Calu3 (cell line): ENCODE results near the gene RBM47. TPM values are rescaled to one million over a fixed set of nuclear protein-coding genes. Genes with fewer than 3 reads are reported as not detected.
"Not testable (repeated sequence)": the region's sequence is repeated elsewhere in the genome, so short reads cannot be mapped to it uniquely, and the experiment has no call there.

Source experiments
- BruUV-seq: library from RNA; stranded (reverse); fragments of 400-500 nt; replicated peaks from 2 replicates; lab custom pipeline; 2021; lab: Mats Ljungman, UMichigan
- CTCF ChIA-PET: fragments of 300-600 bp; sonication (Branson Sonifier 250); formaldehyde crosslinking; loops from one replicate; lab custom pipeline; 2022; ENCODE audit warnings: antibody characterized with exemption; lab: Charles Lee
- DNase-seq: peaks from one replicate; pipeline ENCODE4 v3.0.0; 2022
- H3K27ac Mint-ChIP-seq: one replicate; pipeline ENCODE4 v1.8.0; 2022; ENCODE audit warnings: mixed read lengths; ENCODE audit not compliant: unreplicated experiment
- H3K27me3 Mint-ChIP-seq: one replicate; pipeline ENCODE4 v1.8.0; 2022; ENCODE audit warnings: mixed read lengths; ENCODE audit not compliant: unreplicated experiment
- H3K36me3 Mint-ChIP-seq: one replicate; pipeline ENCODE4 v1.8.0; 2022; ENCODE audit warnings: mild to moderate bottlenecking, moderate library complexity, mixed read lengths; ENCODE audit not compliant: insufficient read depth, unreplicated experiment
- H3K4me1 Mint-ChIP-seq: one replicate; pipeline ENCODE4 v1.8.0; 2022; ENCODE audit warnings: mild to moderate bottlenecking, low read depth, mixed read lengths; ENCODE audit not compliant: unreplicated experiment
- H3K4me3 Mint-ChIP-seq: one replicate; pipeline ENCODE4 v1.8.0; 2022; ENCODE audit warnings: mild to moderate bottlenecking, low read depth, moderate library complexity, mixed read lengths; ENCODE audit not compliant: unreplicated experiment
- H3K9me3 Mint-ChIP-seq: one replicate; pipeline ENCODE4 v1.8.0; 2022; ENCODE audit warnings: low read depth, mixed read lengths; ENCODE audit not compliant: unreplicated experiment
- intact Hi-C: fragments of 100-400 bp; cut with micrococcal nuclease; formaldehyde crosslinking; loops from one replicate; pipeline ENCODE4 v1.10.0; 2022; ENCODE audit not compliant: unreplicated experiment
- total RNA-seq: library from RNA; stranded (reverse); gene quantifications from 2 replicates; pipeline ENCODE4 v1.2.3, GENCODE V29; 2022
- TF ChIP-seq, protein P1 (sequence below): fragments of 200-600 bp; IDR thresholded peaks from one replicate; pipeline ENCODE4 v1.8.0; 2022; ENCODE audit warnings: antibody characterized with exemption; ENCODE audit not compliant: unreplicated experiment

RBM47 gene
- total RNA-seq, 1 experiment from 2014 or later: 86.6 TPM

DNA sequence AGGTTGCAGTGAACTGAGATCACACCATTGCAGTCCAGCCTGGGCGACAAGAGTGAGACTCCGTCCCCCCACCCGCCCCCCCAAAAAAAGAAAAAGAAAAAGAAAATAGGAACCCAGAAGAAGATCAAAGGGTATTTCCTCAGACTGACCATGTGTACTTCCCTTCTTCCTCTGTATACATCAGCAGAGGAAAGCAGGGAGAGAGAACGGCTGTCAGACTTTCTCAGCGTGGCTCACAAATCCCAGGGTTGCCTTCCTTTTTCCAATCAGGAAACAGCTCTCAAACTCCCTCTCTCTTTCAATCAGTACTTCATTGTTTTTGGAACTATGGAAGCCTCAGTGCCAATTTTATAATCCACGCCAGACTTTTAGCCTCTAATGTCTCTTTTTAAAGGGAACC, 235.4 kb downstream of the RBM47 start:
- peaks cover 10% of the 10 kb centered on the region for H3K4me1 Mint-ChIP-seq
- CTCF ChIA-PET: interaction anchor here (0.5 kb wide), 1 partner anchor 292 kb away, joined by 3 read pairs; no protein-coding TSS in a partner anchor

DNA sequence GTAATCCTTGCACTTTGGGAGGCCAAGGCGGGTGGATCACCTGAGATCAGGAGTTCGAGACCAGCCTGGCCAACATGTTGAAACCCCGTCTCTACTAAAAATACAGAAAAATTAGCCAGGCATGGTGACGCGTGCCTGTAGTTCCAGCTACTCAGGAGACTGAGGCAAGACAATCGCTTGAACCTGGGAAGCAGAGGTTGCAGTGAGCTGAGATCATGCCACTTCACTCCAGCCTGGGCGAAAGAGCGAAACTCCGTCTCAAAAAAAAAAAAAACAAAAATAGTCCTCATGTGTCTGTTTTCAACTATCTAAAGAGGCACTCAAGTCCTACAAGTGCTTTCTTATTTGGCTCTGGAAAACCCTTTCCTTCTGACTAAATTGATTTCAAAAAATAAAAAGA, 237.4 kb downstream of the RBM47 start:
- peaks cover 10% of the 10 kb centered on the region for H3K4me1 Mint-ChIP-seq
- DNase-seq, BruUV-seq, H3K9me3 Mint-ChIP-seq, H3K36me3 Mint-ChIP-seq, CTCF ChIA-PET, H3K27me3 Mint-ChIP-seq, H3K4me3 Mint-ChIP-seq, H3K27ac Mint-ChIP-seq, intact Hi-C loops: not testable (repeated sequence)

More for the DNA sequence above, 235.4 kb downstream of the RBM47 start:
- intact Hi-C loops: no loop called here
- no peaks in the 10 kb centered on the region for H3K36me3 Mint-ChIP-seq
- H3K9me3 Mint-ChIP-seq: no peaks in the 10 kb centered on the region
- TF ChIP-seq, protein P1, sequence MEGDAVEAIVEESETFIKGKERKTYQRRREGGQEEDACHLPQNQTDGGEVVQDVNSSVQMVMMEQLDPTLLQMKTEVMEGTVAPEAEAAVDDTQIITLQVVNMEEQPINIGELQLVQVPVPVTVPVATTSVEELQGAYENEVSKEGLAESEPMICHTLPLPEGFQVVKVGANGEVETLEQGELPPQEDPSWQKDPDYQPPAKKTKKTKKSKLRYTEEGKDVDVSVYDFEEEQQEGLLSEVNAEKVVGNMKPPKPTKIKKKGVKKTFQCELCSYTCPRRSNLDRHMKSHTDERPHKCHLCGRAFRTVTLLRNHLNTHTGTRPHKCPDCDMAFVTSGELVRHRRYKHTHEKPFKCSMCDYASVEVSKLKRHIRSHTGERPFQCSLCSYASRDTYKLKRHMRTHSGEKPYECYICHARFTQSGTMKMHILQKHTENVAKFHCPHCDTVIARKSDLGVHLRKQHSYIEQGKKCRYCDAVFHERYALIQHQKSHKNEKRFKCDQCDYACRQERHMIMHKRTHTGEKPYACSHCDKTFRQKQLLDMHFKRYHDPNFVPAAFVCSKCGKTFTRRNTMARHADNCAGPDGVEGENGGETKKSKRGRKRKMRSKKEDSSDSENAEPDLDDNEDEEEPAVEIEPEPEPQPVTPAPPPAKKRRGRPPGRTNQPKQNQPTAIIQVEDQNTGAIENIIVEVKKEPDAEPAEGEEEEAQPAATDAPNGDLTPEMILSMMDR: no peak
- DNase-seq: no peak
- H3K4me3 Mint-ChIP-seq: no peak overlapping the region
- BruUV-seq: no TSS peak
- no peaks in the 10 kb centered on the region for H3K27me3 Mint-ChIP-seq
- no peak overlapping the region for H3K27ac Mint-ChIP-seq

DNA sequence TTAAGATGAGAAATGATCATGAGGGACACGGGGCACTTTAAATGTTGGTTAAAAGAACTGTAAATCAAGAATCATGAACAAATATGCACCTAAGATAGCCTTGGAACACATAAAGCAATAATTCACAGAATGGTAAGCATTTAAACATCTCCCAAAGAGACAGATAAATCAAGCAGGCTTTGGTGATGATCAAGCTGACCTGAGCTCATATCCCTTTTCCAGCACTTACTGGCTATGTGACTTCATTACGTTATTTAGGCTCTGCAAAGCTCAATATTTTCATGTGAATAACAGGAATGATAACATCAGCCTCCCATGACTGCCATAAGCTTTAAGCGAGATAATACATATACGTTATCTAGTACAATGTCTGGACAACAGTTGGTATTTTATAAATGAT, 239.7 kb downstream of the RBM47 start:
- H3K4me3 Mint-ChIP-seq: no peak overlapping the region
- H3K27me3 Mint-ChIP-seq: no peaks in the 10 kb centered on the region
- no peak overlapping the region for H3K27ac Mint-ChIP-seq
- CTCF ChIA-PET: no interaction called here
- H3K4me1 Mint-ChIP-seq: no peaks in the 10 kb centered on the region
- intact Hi-C loops: no loop called here
- DNase-seq: no peak
- H3K36me3 Mint-ChIP-seq: no peaks in the 10 kb centered on the region
- no peaks in the 10 kb centered on the region for H3K9me3 Mint-ChIP-seq
- no TSS peak for BruUV-seq
- TF ChIP-seq, protein P1: no peak

DNA sequence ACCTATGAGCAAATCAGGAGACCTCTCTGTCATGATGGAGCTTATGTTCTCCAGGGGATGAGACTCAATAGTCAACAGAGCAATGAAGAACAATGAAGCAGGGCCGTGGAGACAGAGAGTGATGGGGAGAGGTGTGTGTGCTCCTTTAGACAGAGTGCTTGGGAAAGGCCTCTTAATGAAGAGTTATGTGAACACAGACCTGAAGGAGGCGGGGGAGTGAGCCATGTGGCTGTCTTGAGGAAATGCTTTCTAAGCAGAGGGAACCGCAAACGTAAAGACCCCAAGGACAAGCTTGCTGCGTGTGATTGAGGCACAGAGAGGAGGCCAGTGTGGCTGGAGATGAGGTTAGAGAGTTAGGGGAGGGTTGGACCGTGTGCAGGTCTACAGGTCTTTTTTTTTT, 241.4 kb downstream of the RBM47 start:
- intact Hi-C loops: no loop called here
- Mint-ChIP-seq H3K4me1 (no peaks in the 10 kb centered on the region), H3K36me3 (no peaks in the 10 kb centered on the region), H3K9me3 (no peaks in the 10 kb centered on the region), H3K4me3 (no peak overlapping the region), H3K27ac (no peak overlapping the region), H3K27me3 (no peaks in the 10 kb centered on the region)
- no peak for DNase-seq
- TF ChIP-seq, protein P1: no peak
- CTCF ChIA-PET: no interaction called here
- no TSS peak for BruUV-seq

DNA sequence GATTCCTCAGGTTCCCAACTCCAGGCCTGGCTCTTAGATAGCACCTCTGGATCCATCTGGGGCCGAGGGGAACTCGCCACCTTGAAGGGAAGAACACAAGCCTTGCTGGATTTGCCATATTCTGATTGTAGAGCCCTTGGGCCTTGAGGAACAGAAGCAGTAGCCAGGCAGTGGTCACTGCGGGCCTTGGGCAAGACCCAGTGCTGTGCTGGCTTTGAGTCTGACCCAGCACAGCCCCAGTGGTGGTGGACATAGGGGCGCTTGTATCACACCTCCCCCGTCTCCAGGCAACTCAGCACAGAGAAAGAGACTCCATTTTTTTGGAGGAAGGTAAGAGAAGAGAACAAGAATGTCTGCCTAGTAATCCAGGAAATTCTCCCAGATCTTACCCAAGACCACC, 249.0 kb downstream of the RBM47 start:
- CTCF ChIA-PET: no interaction called here
- intact Hi-C loops: no loop called here
- Mint-ChIP-seq H3K27me3 (no peaks in the 10 kb centered on the region), H3K9me3 (no peaks in the 10 kb centered on the region), H3K4me1 (peaks cover 12% of the 10 kb centered on the region), H3K36me3 (peaks cover 8% of the 10 kb centered on the region), H3K4me3 (no peak overlapping the region), H3K27ac (no peak overlapping the region)
- BruUV-seq: no TSS peak
- TF ChIP-seq, protein P1: no peak
- DNase-seq: no peak
